MM.1S (cell line): ENCODE data around the gene LHFPL2.

Experiments used
- DNase-seq: peaks from one replicate; pipeline ENCODE4 v3.0.0-alpha.2; 2015
- H2AFZ ChIP-seq: fragments of 300-600 bp; sonication (generic); 2 replicates; pipeline ENCODE4 v1.6.0; 2016; ENCODE audit warnings: antibody characterized with exemption, low read length
- H3F3A ChIP-seq: fragments of 300-600 bp; sonication (generic); 2 replicates; pipeline ENCODE4 v1.6.1; 2016; ENCODE audit warnings: mild to moderate bottlenecking, antibody characterized with exemption, low read length, moderate library complexity, mixed read lengths; ENCODE audit not compliant: insufficient read depth
- H3K27ac ChIP-seq: fragments of 300-600 bp; sonication (generic); 2 replicates; pipeline ENCODE4 v1.5.1; 2016; ENCODE audit warnings: mild to moderate bottlenecking, low read length
- H3K27me3 ChIP-seq: fragments of 300-600 bp; sonication (generic); replicated peaks from 2 replicates; pipeline ENCODE4 v1.6.0; 2016; ENCODE audit warnings: low read length; ENCODE audit not compliant: insufficient read depth
- H3K36me3 ChIP-seq: fragments of 300-600 bp; sonication (generic); replicated peaks from 2 replicates; pipeline ENCODE4 v1.6.1; 2016; ENCODE audit warnings: mild to moderate bottlenecking, low read length, mixed read lengths; ENCODE audit not compliant: insufficient read depth
- H3K4me1 ChIP-seq: fragments of 300-600 bp; sonication (generic); 2 replicates; pipeline ENCODE4 v1.6.1; 2016; ENCODE audit warnings: low read length, mixed read lengths
- H3K4me2 ChIP-seq: fragments of 300-600 bp; sonication (generic); 2 replicates; pipeline ENCODE4 v1.6.0; 2016; ENCODE audit warnings: low read depth, low read length
- H3K4me3 ChIP-seq: fragments of 300-600 bp; sonication (generic); 2 replicates; pipeline ENCODE4 v1.5.1; 2016; ENCODE audit warnings: low read length, mixed read lengths
- H3K79me2 ChIP-seq: fragments of 300-600 bp; sonication (generic); 2 replicates; pipeline ENCODE4 v1.6.1; 2016; ENCODE audit warnings: mixed run types, low read length, mixed read lengths
- H3K9ac ChIP-seq: fragments of 300-600 bp; sonication (generic); 2 replicates; pipeline ENCODE4 v1.6.1; 2016; ENCODE audit warnings: low read length, mixed read lengths
- H3K9me2 ChIP-seq: fragments of 300-600 bp; sonication (generic); replicated peaks from 2 replicates; pipeline ENCODE4 v1.6.1; 2016; ENCODE audit warnings: mild to moderate bottlenecking, low read length, mixed read lengths; ENCODE audit not compliant: insufficient read depth
- H3K9me3 ChIP-seq: fragments of 300-600 bp; sonication (generic); replicated peaks from 2 replicates; pipeline ENCODE4 v1.6.1; 2016; ENCODE audit warnings: mild to moderate bottlenecking, low read length, mixed read lengths; ENCODE audit not compliant: insufficient read depth
- H4K20me1 ChIP-seq: fragments of 300-600 bp; sonication (generic); 2 replicates; pipeline ENCODE4 v1.6.1; 2016; ENCODE audit warnings: mild to moderate bottlenecking, low read length, moderate library complexity, mixed read lengths; ENCODE audit not compliant: insufficient read depth
- CTCF ChIP-seq: fragments of 300-600 bp; sonication (generic); IDR thresholded peaks from 2 replicates; pipeline ENCODE4 v1.5.1; 2016; ENCODE audit warnings: antibody characterized with exemption, low read length, mixed read lengths
- EZH2 ChIP-seq: fragments of 300-600 bp; sonication (generic); optimal IDR thresholded peaks from 2 replicates; pipeline ENCODE3; 2017; ENCODE audit warnings: low read depth, mild to moderate bottlenecking, antibody characterized with exemption, low read length, mixed read lengths
- EZH2phosphoT487 ChIP-seq: fragments of 300-600 bp; sonication (generic); IDR thresholded peaks from 2 replicates; pipeline ENCODE4 v1.6.1; 2018; ENCODE audit warnings: antibody characterized with exemption, low read length

LHFPL2 gene

DNA sequence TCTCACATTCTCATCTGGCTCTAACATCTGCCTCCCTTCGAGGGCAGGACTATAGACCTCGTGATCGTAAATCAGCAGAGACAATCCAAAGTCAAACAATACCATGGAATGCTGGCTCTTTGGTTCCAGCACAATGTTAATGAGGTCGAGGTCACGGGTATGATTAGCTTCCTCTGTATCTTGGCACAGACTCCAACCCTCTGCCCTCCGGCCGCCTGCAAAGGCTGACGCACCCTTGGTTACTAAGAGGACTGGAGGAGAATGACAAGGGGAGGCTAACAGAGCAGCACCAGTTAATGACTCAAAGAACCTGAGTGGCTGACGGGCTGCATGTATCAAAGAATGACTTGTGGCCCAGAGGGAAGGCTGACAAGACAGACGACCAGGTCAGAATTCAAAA, 10.1 kb downstream of the LHFPL2 start:
- Histone ChIP-seq H3K4me3 (no peak overlapping the region), H2AFZ (no peak overlapping the region), H3K36me3 (no peaks in the 10 kb centered on the region), H3K9ac (no peak overlapping the region), H3K4me1 (no peaks in the 10 kb centered on the region), H3K27ac (no peak overlapping the region), H3K9me3 (no peaks in the 10 kb centered on the region), H4K20me1 (no peaks in the 10 kb centered on the region), H3K27me3 (no peaks in the 10 kb centered on the region), H3K4me2 (no peak overlapping the region), H3K9me2 (no peaks in the 10 kb centered on the region), H3K79me2 (no peaks in the 10 kb centered on the region), H3F3A (no peaks in the 10 kb centered on the region)
- TF ChIP-seq EZH2phosphoT487, result no peak
- no peak for TF ChIP-seq CTCF
- no peak for TF ChIP-seq EZH2
- no peak for DNase-seq

GRCh38 chr5:78637468-78637867, 11.1 kb downstream of the LHFPL2 start:
- Histone ChIP-seq H3K27me3 (no peaks in the 10 kb centered on the region), H3K9ac (no peak overlapping the region), H3K4me2 (no peak overlapping the region), H2AFZ (no peak overlapping the region), H3K9me2 (no peaks in the 10 kb centered on the region), H3K9me3 (no peaks in the 10 kb centered on the region), H3K27ac (no peak overlapping the region), H3F3A (no peaks in the 10 kb centered on the region), H3K4me1 (no peaks in the 10 kb centered on the region), H3K36me3 (no peaks in the 10 kb centered on the region), H4K20me1 (no peaks in the 10 kb centered on the region), H3K79me2 (no peaks in the 10 kb centered on the region), H3K4me3 (no peak overlapping the region)
- TF ChIP-seq EZH2phosphoT487 (no peak), EZH2 (no peak), CTCF (no peak)
- no peak for DNase-seq

DNA sequence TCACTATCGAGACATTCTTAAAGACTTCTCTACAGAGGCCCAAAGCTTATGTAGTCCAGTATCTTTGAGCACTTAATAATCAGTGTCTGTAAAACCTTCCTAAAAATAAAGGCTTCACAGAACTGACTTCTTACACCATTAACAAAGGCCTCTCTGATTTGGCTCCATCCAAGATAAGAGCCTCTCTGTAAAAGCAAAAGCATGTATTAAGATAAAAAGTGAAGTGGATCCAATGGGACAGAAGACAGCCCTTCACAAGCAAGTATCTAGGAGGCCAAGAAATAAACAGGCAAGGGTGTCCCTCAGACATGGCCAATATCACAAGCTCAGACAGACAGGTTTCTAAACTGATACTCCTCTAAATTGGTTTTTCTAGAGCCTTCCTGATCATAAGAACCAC, 11.9 kb downstream of the LHFPL2 start:
- H3K4me3 ChIP-seq, result no peak overlapping the region
- DNase-seq, result no peak
- H3K27me3 ChIP-seq, result no peaks in the 10 kb centered on the region
- no peak overlapping the region for H2AFZ ChIP-seq
- no peaks in the 10 kb centered on the region for H3K36me3 ChIP-seq
- no peaks in the 10 kb centered on the region for H3F3A ChIP-seq
- no peaks in the 10 kb centered on the region for H3K4me1 ChIP-seq
- H3K9me3 ChIP-seq, result no peaks in the 10 kb centered on the region
- no peak overlapping the region for H3K9ac ChIP-seq
- no peaks in the 10 kb centered on the region for H3K79me2 ChIP-seq
- H3K27ac ChIP-seq, result no peak overlapping the region
- H4K20me1 ChIP-seq, result no peaks in the 10 kb centered on the region
- no peak overlapping the region for H3K4me2 ChIP-seq
- no peaks in the 10 kb centered on the region for H3K9me2 ChIP-seq
- TF ChIP-seq EZH2 (no peak), EZH2phosphoT487 (no peak), CTCF (no peak)
